ENCODE data around the gene IMPG1.

- TF ChIP-seq CTCF (IDR thresholded peaks at IDR 0.05) (no peak), POLR2A (IDR thresholded peaks at IDR 0.05) (no peak)
Measured at GRCh38 chr6:76035713-76036112, 36.7 kb downstream of the IMPG1 start.

Measured in thyroid gland (tissue), 4 donors.